ELF-1 (cell line): ENCODE results near the gene METTL9.
A peak's percentile ranks its signal among the peaks of the same experiment; 100 is the strongest.
"Not testable (repeated sequence)": the region's sequence is repeated elsewhere in the genome, so short reads cannot be mapped to it uniquely, and the experiment has no call there.

Source experiments
- DNase-seq: peaks from one replicate; pipeline ENCODE4 v3.0.0-alpha.2; 2016; ENCODE audit warnings: low read depth, low spot score

The METTL9 gene

DNA sequence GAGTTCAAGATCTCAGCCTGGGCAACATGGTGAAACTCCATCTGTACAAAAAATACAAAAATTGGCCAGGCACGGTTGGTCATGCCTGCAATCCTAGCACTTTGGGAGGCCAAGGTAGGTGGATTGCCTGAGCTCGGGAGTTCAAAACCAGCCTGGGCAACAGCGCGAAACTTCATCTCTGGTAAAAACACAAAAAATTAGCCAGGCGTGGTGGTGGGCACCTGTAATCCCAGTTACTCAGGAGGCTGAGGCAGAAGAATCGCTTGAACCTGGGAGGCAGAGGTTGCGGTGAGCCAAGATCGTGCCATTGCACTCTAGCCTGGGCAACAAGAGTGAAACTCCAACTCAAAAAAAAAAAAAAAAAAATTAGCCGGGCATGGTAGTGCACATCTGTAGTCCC lies 25.9 kb upstream of the METTL9 start:
- not testable (repeated sequence) for DNase-seq

DNA sequence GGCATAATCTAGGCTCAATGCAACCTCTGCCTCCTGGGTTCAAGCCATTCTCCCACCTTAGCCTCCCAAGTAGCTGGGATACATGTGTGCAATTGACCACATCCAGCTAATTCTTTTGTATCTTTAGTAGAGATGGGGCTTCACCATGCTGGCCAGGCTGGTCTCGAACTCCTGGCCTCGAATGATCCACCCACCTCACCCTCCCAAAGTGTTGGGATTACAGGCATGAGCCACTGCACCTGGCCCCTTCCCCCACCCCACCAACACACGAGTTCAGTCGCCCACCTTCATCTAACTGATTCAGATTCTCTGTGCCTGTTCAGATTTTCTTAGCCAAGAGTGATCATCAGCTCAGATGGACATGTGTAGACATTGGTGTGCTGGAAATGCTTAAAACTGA lies 25.0 kb upstream of the METTL9 start:
- DNase-seq = no peak

GRCh38 chr16:21576323-21576722 lies 23.1 kb upstream of the METTL9 start:
- not testable (repeated sequence) for DNase-seq

DNA sequence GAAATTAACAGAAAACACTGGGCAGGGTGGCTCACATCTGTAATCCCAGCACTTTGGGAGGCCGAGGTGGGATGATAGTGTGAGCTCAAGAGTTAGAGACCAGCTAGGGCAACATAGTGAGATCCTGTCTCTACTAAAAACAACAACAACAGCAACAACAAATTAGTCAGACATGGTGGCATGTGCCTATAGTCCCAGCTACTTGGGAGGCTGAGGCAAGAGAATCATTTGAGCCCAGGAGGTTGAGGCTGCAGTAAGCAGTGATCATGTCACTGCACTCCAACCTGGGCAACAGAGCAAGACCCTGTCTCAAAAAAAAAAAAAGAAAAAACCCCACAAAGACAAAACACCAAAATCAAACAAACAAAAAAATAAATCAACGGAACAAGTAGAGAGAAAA lies 21.9 kb upstream of the METTL9 start:
- not testable (repeated sequence) for DNase-seq

DNA sequence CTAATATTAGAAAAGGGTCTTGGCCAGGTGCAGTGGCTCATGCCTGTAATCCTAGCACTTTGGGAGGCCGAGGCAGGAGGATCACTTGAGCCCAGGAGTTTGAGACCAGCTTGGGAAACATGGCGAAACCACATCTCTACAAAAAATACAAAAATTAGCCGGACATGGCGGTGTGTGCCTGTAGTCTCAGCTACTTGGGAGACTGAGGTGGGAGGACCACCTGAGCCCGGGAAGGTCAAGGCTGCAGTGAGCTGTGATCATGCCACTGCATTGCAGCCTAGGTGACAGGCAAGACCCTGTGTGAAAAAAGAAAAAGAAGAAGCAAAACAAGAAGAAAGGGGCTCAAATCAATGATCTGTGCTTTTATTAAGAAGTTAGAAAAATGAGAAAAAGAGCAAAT lies 21.1 kb upstream of the METTL9 start:
- DNase-seq = not testable (repeated sequence)

DNA sequence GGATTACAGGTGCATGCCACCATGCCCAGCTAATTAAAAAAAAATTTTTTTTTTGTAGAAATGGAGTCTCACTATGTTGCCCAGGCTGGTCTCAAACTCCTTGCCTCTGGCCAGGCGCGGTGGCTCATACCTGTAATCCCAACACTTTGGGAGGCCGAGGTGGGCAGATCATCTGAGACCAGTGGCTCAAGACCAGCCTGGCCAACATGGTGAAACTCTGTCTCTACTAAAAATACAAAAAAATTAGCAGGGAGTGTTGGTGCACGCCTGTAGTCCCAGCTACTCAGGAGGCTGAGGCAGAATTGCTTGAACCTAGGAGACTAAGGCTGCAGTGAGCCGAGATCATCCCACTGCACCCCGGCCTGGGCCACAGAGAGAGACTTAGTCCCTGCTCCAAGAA lies 19.2 kb upstream of the METTL9 start:
- DNase-seq = not testable (repeated sequence)

- no peak for DNase-seq
These were observed 18.6 kb upstream of the METTL9 start for GRCh38 chr16:21580807-21581206.

DNA sequence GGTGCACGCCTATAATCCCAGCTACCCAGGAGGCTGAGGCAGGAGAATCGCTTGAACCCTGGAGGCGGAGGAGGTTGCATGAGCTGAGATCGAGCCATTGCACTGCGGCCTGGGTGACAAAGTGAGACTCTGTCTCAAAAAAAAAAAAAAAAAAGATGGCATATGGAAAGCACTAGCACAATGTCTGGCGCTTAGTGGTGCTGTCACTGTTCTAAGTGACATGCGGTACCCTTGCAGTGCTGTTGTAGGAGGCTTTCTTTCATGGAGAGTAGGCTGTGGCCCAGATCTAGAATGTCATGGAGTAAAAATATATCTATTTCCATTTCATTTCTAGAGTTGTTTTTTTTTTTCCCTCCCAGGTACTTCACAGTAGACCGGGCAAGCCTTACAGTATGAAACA lies 14.6 kb upstream of the METTL9 start:
- DNase-seq = no peak

DNA sequence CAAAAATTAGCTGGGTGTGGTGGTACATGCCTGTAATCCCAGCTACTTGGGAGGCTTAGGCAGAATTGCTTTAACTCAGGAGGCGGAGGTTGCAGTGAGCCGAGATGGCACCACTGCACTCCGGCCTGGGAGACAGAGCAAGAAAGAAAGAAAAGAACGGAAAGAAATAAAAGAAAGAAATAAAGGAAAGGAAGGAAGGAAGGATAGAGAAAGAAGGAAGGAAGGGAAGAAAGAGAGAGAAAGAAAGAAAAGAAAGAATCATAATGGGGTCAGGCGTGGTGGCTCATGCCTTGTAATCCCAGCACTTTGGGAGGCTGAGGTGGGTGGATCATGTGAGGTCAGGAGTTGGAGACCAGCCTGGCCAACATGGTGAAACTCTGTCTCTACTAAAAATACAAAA lies 10.8 kb upstream of the METTL9 start:
- DNase-seq = not testable (repeated sequence)

GRCh38 chr16:21589551-21589950 lies 9.8 kb upstream of the METTL9 start:
- DNase-seq = no peak

GRCh38 chr16:21590287-21590686 lies 9.1 kb upstream of the METTL9 start:
- DNase-seq = no peak

DNA sequence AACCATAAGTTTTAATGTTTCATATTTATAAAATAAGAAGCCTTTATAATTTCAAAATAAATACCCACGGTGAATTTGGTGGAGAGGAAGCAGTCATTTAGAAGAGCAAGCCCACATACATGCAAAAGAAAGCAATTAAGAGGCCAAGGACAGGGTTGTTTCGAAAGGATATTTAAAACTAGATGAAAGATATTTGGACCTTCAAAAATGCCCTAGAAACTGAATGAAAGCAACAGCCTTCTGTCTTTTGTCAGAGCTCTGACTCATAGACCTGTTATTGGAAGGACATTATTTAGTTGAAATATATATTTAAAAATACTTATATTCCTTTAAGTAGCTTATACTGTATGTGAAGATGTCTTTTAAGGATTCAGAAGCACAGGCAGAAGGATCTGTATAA lies 8.6 kb upstream of the METTL9 start:
- no peak for DNase-seq

GRCh38 chr16:21592191-21592590 lies 7.2 kb upstream of the METTL9 start:
- no peak for DNase-seq

GRCh38 chr16:21593530-21594289 lies 5.7 kb upstream of the METTL9 start:
- DNase-seq = no peak

GRCh38 chr16:21597561-21598030 lies 1.8 kb upstream of the METTL9 start:
- DNase-seq = no peak

GRCh38 chr16:21598206-21598605 lies 1.2 kb upstream of the METTL9 start:
- no peak for DNase-seq

DNA sequence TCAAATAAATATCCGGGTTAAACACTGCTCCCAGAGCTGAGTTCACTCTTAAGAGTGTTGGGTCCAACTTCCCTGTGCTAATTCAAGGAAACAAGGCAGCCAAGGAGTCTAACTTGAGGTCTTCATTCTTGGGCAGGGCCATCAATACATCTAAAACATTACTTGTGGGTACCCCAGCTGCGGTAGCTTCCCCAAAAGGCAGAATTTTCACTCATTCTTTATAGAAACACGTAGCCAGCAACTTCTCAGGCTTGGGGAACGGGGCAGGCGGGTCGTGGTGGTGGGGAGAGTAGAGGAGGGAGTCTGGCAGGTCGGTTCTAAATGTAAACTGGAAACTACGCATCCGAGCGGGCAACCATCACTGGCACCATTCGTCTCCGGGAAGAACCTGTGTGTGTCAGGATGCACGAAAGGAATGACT lies 666 bp upstream of the METTL9 start:
- no peak for DNase-seq

DNA sequence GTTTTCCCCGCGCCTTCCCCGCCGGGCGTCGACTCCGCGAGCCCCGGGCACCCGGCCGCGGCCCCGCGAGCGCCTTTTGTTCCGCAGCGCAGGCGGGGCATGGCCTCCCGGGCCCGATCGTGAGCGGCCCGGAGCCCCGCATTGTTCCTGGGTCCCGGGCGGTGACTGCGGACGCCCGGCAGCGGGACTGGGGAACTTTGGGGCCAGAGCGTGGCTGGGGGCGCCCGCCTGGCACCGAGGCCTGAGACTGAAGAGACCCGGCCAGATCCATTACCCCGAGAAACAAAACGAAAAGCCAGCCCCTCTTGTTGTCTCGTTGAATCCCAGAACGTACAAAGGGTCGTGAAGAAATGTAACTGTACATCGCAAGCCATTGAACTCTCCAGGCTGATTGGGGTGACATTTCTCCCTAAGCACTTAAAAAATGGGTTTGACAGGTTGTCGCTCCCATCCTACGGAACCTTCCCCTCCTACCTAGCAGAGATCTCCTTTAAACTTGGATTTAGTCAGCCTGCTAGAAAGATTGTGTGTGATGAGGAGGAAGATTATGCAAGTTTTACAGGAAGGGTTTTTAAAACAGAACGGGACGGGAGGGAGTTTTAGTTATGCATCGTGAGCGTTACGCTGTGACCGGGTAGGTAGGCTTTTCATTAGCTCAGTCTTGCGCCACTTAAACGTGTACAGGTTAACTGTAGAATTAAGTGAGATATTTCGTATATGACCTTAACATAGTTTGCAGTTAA lies 825 bp downstream of the METTL9 start:
- DNase-seq = peak; percentile 35

GRCh38 chr16:21602785-21603184 lies 3.4 kb downstream of the METTL9 start:
- DNase-seq = no peak

GRCh38 chr16:21603928-21604327 lies 4.6 kb downstream of the METTL9 start:
- DNase-seq = peak; percentile 68

DNA sequence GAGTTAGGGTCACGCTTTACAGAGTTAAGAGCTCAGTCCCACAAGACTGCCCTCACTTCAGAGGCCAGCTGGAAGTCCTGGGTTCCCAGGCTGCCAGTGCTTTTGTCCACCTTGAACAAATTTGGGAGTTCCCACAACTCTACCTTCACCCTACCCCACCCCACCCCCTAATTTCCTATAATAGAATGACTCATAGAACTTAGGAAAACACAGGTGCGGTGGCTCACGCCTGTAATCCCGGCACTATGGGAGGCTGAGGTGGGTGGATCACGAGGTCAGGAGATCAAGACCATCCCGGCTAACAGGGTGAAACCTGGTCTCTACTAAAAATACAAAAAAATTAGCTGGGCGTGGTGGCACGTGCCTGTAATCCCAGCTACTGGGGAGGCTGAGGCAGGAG lies 6.5 kb downstream of the METTL9 start:
- not testable (repeated sequence) for DNase-seq

GRCh38 chr16:21608639-21609328 lies 9.4 kb downstream of the METTL9 start:
- no peak for DNase-seq
